ENCODE data around the gene ST6GAL1.

DNA sequence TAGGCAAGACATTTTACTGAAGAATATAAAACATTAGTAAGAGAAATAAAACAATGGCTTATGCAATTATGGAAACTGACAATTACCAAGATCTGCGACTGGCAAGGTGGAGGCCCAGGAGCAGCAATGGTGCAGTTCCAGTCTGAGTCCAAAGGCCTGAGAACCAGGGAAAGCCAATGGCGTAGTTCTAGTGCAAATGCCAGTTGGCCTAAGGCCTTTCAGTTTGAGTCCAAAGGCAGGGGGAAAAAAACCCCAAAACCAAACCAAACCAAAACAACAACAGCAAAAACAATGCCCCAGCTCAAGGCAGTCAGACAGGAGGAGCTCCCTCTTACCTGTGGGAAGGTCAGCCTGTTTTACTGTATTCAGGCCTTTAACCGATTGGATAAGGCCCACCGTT is 72.6 kb downstream of the ST6GAL1 start:
- TF ChIP-seq TAF7 (optimal IDR thresholded peaks at IDR 0.05; ENCODE audit: borderline replicate concordance, low read depth, low read length) (no peak), CTCF (IDR thresholded peaks at IDR 0.05; ENCODE audit: control extremely low read depth in 1 of 3, insufficient read depth in 1 of 3, low read depth in 1 of 3, low read length in 3 of 3) (no peak), POLR2A (IDR thresholded peaks at IDR 0.05; ENCODE audit: control extremely low read depth in 1 of 2, low read depth in 2 of 2, low read length in 2 of 2) (no peak), TBP (IDR thresholded peaks at IDR 0.05; ENCODE audit: low read depth, low read length) (no peak), NRF1 (IDR thresholded peaks at IDR 0.05; ENCODE audit: low read depth, low read length) (no peak)

Data from H1 (cell line).